NB4 (cell line): Measurements from ENCODE around the gene MCRIP2.

Experiments used
- CTCF ChIP-seq: IDR thresholded peaks from one replicate; pipeline ENCODE4 v1.5.1; 2012; ENCODE audit warnings: low read depth, low read length
- MYC ChIP-seq: IDR thresholded peaks from 2 replicates; pipeline ENCODE4 v1.6.1; 2011; ENCODE audit warnings: low read depth, low read length
- POLR2A ChIP-seq: IDR thresholded peaks from 2 replicates; pipeline ENCODE4 v1.6.1; 2011; ENCODE audit warnings: mild to moderate bottlenecking; ENCODE audit not compliant: insufficient read length; ENCODE audit errors: extremely low read depth

- TF ChIP-seq CTCF, result no peak
- TF ChIP-seq POLR2A, result no peak
- TF ChIP-seq MYC, result no peak
Measured at GRCh38 chr16:660132-660458, 18.5 kb downstream of the MCRIP2 start.
